ENCODE measurements around the gene ZNF433. TPM values are rescaled to one million over a fixed set of nuclear protein-coding genes. Genes with fewer than 3 reads are reported as not detected.

Gene ZNF433
- total RNA-seq, 2 donors from 2014 or later: 4.4 to 5.5 TPM

- Histone ChIP-seq H3K9me3 (no peaks in the 10 kb centered on the region), H3K27ac (no peak overlapping the region), H3K4me3 (no peak overlapping the region), H3K27me3 (no peaks in the 10 kb centered on the region), H3K4me1 (peaks cover 0 to 13% of the 10 kb centered on the region in 2 donors), H3K36me3 (no peaks in the 10 kb centered on the region)
- no peak for TF ChIP-seq CTCF (IDR thresholded peaks at IDR 0.05)
- DNase-seq (ENCODE audit: low spot score): no peak
Measured at GRCh38 chr19:12055784-12056183, 20.3 kb upstream of the ZNF433 start.

GRCh38 chr19:12052497-12053169 lies 17.2 kb upstream of the ZNF433 start, which contains the start of gene ZNF878:
Gene ZNF878 (minus strand): TSS chr19:12052961. CDS start chr19:12052801, 160 bp downstream.
- Histone ChIP-seq H3K9me3 (no peaks in the 10 kb centered on the region), H3K36me3 (no peaks in the 10 kb centered on the region), H3K27ac (peak within 1 kb of the TSS; percentile 65 to 68), H3K4me1 (peaks cover 0 to 13% of the 10 kb centered on the region in 2 donors), H3K4me3 (peak within 1 kb of the TSS; percentile 58 to 77), H3K27me3 (no peaks in the 10 kb centered on the region)
- DNase-seq (ENCODE audit: low spot score): peak; percentile 91
- peak in 1 of 2 donors; percentile 30 for TF ChIP-seq CTCF (IDR thresholded peaks at IDR 0.05)

GRCh38 chr19:12052091-12052496 lies 16.6 kb upstream of the ZNF433 start:
- Histone ChIP-seq H3K4me3 (peak overlapping the region; percentile 58 to 77), H3K27me3 (no peaks in the 10 kb centered on the region), H3K4me1 (peaks cover 0 to 13% of the 10 kb centered on the region in 2 donors), H3K9me3 (no peaks in the 10 kb centered on the region), H3K27ac (peak overlapping the region; percentile 65 to 68), H3K36me3 (no peaks in the 10 kb centered on the region)
- DNase-seq (ENCODE audit: low spot score): no peak
- no peak for TF ChIP-seq CTCF (IDR thresholded peaks at IDR 0.05)

GRCh38 chr19:12047868-12048267 lies 12.4 kb upstream of the ZNF433 start:
- no peak for DNase-seq (ENCODE audit: low spot score)
- H3K27ac ChIP-seq: no peak overlapping the region
- no peak overlapping the region for H3K4me3 ChIP-seq
- H3K4me1 ChIP-seq: peaks cover 0 to 9% of the 10 kb centered on the region in 2 donors
- H3K27me3 ChIP-seq: no peaks in the 10 kb centered on the region
- no peaks in the 10 kb centered on the region for H3K36me3 ChIP-seq
- peaks cover 16 to 29% of the 10 kb centered on the region in 2 donors for H3K9me3 ChIP-seq
- TF ChIP-seq CTCF (IDR thresholded peaks at IDR 0.05): no peak

GRCh38 chr19:12043752-12044422 lies 8.4 kb upstream of the ZNF433 start:
- H3K4me1 ChIP-seq: no peaks in the 10 kb centered on the region
- H3K9me3 ChIP-seq: peaks cover 16 to 39% of the 10 kb centered on the region in 2 donors
- no peak overlapping the region for H3K27ac ChIP-seq
- no peak overlapping the region for H3K4me3 ChIP-seq
- no peak for DNase-seq (ENCODE audit: low spot score)
- no peak for TF ChIP-seq CTCF (IDR thresholded peaks at IDR 0.05)
- H3K36me3 ChIP-seq: no peaks in the 10 kb centered on the region
- no peaks in the 10 kb centered on the region for H3K27me3 ChIP-seq
